Stimulated activated CD8-positive, alpha-beta memory T cell treated with anti-CD3 and anti-CD28 coated beads, Interleukin-12 subunit alpha, Interleukin-12 subunit beta, amount 100 ng/mL, for 4 hours (primary cell): ENCODE results near the gene STAC.
"Not testable (repeated sequence)": the region's sequence is repeated elsewhere in the genome, so short reads cannot be mapped to it uniquely, and the experiment has no call there.

Experiments
- DNase-seq: peaks from one replicate; pipeline ENCODE4 v3.0.0-alpha.2; 2020; ENCODE audit warnings: low read depth

STAC gene

GRCh38 chr3:36416599-36416998 is 36.3 kb downstream of the STAC start:
- DNase-seq, result no peak

DNA sequence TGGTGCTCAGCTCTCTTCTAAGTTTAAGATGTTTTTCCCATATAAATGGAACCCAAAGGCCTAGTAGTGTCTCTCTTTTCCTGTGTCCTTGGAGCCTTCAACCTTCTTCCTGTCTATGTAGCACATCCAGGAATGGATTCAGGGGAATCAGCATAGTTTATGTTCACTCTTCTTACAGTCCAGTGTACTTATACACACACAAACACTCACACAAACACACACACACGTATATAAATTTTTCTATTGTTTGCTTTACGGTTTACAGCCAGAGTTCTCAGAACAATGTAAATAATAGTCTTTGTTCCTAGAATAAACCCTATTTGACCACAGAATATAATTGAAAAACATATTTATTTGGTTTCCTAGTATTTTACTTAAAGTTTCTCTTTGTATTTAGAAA is 36.9 kb downstream of the STAC start:
- no peak for DNase-seq

DNA sequence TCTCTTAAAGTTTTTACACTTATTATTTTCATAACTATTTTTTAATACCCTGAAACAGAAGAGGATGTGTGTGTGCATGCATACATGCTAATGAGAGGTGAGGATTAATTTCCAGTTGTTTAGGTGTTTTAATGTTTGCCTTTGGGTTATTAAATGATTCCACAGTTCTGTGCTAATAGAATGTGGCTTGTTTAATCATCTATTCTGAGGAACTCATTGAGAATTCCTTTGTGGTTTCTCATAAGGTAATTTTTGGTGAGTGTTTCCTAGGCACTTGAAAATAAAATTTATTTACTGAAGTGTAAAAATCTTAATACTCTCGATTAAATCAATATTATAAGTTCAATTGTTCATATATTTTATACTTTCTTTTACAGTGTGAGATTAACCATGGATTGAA is 38.0 kb downstream of the STAC start:
- DNase-seq, result no peak

DNA sequence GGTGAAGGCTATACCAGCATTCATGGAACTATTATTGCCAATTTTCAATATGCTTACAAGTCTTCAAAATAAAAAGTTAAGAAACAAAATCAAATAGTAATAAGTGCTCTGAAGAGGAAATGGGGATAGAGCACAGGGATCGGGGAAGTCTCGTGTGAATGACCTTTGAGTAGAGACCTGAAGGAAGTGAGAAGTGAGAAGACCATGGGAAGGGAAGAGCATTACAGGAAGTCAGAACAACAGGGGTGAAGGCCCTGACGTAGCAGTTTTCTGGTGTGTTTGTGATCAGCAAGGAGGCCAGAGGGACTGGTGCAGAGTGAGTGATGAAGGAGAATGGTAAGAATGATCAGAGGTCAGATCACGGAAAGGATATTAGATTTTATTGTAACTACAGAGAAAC is 48.1 kb downstream of the STAC start:
- no peak for DNase-seq

DNA sequence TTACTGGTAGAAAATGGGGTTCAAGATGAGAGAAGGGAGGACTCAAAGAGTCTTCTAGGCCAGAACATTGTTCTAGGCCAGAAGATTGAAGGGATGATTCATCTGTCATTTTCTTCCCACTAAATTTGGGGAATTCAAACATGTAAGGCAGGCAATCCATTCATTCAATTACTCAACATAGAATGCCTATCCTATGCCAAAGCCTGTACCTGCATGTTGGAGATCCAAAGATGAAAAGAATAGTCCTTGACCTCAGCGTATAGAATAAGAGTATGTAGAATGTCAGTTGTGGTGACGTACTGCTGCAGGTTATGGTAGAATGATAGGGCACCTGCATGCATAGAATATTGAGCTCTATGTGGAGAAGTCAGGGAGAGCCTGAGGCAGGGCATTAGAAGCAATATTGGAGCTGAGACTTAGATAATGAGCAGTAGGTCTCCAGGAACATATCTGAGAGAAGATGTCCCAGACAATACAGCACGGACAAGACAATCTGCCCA is 49.7 kb downstream of the STAC start:
- no peak for DNase-seq

DNA sequence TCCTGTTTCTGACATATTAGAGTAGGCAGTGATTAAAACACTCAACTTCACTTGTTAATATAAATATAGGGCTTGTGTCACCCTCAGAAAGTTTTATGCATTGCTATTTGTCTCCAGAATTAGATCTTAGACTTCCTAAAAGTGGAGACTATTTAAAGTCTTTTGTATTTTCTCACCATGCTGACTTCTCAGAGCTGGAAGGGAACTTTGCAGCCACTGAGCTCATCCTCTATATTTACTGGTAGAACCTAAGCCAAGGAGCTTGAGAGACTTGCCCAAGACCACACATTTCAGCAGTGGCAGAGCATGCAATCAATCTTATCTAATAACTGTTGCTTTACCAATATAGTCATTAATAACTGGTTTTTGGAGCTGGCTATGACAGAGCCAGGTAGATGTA is 53.2 kb downstream of the STAC start:
- DNase-seq, result no peak

- DNase-seq, result no peak
Observed at GRCh38 chr3:36434687-36435426, 54.6 kb downstream of the STAC start.

DNA sequence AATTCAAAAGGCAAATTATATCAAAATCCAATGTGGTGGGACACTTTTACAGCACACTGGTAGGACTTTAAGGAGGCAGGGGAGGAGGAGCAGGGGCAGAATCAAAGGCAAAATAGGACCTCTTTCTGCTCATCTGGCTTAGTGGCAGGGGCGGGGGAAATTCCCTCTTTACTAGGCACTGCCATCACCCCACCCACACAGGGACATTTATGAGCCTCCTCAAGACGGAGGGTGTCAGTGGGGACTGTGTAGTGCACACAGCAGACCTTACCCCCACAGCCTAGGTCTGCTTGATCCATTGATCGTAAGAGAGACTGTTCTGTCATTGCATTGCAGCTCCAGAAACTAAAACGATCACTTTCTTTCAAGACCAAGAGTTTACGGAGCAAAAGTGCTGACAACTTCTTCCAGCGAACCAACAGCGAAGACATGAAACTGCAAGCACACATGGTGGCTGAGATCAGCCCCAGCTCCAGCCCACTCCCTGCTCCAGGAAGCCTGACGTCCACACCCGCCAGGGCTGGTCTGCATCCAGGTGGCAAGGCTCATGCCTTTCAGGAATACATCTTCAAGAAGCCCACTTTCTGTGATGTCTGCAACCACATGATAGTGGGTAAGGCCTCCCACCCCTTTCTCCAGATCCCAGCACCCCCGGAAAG is 62.9 kb downstream of the STAC start:
- DNase-seq, result no peak

GRCh38 chr3:36444909-36445308 is 64.6 kb downstream of the STAC start:
- DNase-seq, result no peak

DNA sequence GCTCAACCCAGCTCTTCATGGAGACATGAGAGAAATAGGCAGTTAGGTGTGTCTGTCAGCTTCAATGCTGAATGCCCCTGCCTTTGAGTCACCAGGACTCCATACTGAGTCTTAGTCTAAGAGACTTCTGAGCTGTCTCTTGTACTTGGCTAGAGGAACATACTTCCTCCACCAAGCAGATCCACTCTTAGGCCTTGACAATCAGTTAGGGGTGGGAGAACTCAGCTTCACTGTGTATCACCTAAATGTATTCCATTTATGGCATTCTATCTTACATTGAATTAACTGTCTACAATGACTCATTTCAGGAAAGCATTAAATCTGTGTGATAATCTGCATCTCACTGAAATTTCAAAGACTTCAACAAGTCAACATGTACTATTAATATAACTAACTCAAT is 66.0 kb downstream of the STAC start:
- no peak for DNase-seq

- no peak for DNase-seq
Observed at GRCh38 chr3:36447061-36447460, 66.8 kb downstream of the STAC start.

GRCh38 chr3:36451816-36452215 is 71.5 kb downstream of the STAC start:
- no peak for DNase-seq

GRCh38 chr3:36453213-36453612 is 72.9 kb downstream of the STAC start:
- DNase-seq, result not testable (repeated sequence)

GRCh38 chr3:36453896-36454295 is 73.6 kb downstream of the STAC start:
- not testable (repeated sequence) for DNase-seq

- DNase-seq, result no peak
Observed at GRCh38 chr3:36455406-36455805, 75.1 kb downstream of the STAC start.

- no peak for DNase-seq
Observed at GRCh38 chr3:36456784-36457183, 76.5 kb downstream of the STAC start.

- no peak for DNase-seq
Observed at GRCh38 chr3:36457667-36458066, 77.4 kb downstream of the STAC start.

DNA sequence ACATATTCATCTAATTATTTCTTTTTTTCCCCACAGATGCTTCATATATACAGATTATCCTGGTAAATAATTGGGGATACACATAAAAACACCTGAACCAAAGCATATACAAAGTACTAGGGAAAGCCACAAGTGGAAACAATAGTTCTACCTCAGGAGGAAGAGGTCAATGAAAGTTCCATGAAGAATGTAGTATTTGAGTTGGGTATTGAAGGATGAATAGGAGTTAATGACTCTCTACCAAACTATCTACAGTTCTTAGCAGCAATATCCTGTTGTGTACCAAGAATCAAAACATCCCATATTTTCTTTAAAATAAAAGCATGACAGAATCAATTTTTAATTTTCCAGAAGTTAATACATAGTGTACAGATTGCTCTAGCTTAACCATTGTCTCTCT is 78.9 kb downstream of the STAC start:
- DNase-seq, result no peak

GRCh38 chr3:36461597-36461996 is 81.3 kb downstream of the STAC start:
- no peak for DNase-seq

DNA sequence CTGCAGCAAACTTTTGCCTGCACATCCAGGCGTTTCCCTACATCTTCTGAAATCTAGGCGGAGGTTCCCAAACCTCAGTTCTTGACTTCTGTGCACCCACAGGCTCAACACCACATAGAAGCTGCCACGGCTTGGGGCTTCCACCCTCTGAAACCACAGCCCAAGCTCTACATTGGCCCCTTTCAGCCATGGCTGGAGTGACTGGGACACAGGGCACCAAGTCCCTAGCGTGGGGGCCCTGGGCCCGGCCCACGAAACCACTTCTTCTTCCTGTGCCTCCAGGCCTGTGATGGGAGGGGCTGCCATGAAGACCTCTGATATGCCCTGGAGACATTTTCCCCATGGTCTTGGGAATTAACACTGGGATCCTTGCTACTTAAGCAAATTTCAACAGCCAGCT is 91.7 kb downstream of the STAC start:
- not testable (repeated sequence) for DNase-seq

- DNase-seq, result no peak
Observed at GRCh38 chr3:36475558-36475957, 95.3 kb downstream of the STAC start.

GRCh38 chr3:36476286-36476942 is 96.1 kb downstream of the STAC start:
- no peak for DNase-seq

- DNase-seq, result no peak
Observed at GRCh38 chr3:36477655-36478054, 97.4 kb downstream of the STAC start.
